Inflammatory macrophage treated with lipopolysaccharide for 4 hours (primary cell): ENCODE measurements around the gene NRIP3.
"Not testable (repeated sequence)": the region's sequence is repeated elsewhere in the genome, so short reads cannot be mapped to it uniquely, and the experiment has no call there.

Experiments used
- DNase-seq: peaks from one replicate; pipeline ENCODE4 v3.0.0-alpha.2; 2020

NRIP3 gene

GRCh38 chr11:9014826-9015225, 11.0 kb upstream of the NRIP3 start:
- no peak for DNase-seq

- no peak for DNase-seq
These were observed 9.6 kb upstream of the NRIP3 start for GRCh38 chr11:9013373-9013772.

- DNase-seq, result not testable (repeated sequence)
These were observed 5.7 kb upstream of the NRIP3 start for GRCh38 chr11:9009538-9009937.

GRCh38 chr11:9008661-9009060, 4.9 kb upstream of the NRIP3 start:
- no peak for DNase-seq

- peak; percentile 51 for DNase-seq
These were observed 4.3 kb upstream of the NRIP3 start for GRCh38 chr11:9008011-9008550.

GRCh38 chr11:9005087-9005486, 1.3 kb upstream of the NRIP3 start:
- no peak for DNase-seq

- DNase-seq, result no peak
These were observed 554 bp upstream of the NRIP3 start for GRCh38 chr11:9004183-9004926.

GRCh38 chr11:9002920-9003572, 755 bp downstream of the NRIP3 start:
- peak; percentile 40 for DNase-seq

GRCh38 chr11:9001736-9002135, 2.1 kb downstream of the NRIP3 start:
- DNase-seq, result peak; percentile 98

GRCh38 chr11:8998017-8998416, 5.8 kb downstream of the NRIP3 start:
- DNase-seq, result no peak

- DNase-seq, result peak; percentile 29
These were observed 6.3 kb downstream of the NRIP3 start for GRCh38 chr11:8997451-8997850.

GRCh38 chr11:8989453-8989852, 14.3 kb downstream of the NRIP3 start:
- peak; percentile 60 for DNase-seq

GRCh38 chr11:8988329-8989234, 15.2 kb downstream of the NRIP3 start:
- DNase-seq, result no peak

GRCh38 chr11:8987446-8987845, 16.4 kb downstream of the NRIP3 start:
- no peak for DNase-seq

GRCh38 chr11:8986772-8987171, 17.0 kb downstream of the NRIP3 start:
- not testable (repeated sequence) for DNase-seq

GRCh38 chr11:8985462-8985861, 18.3 kb downstream of the NRIP3 start:
- no peak for DNase-seq

- no peak for DNase-seq
These were observed 20.2 kb downstream of the NRIP3 start for GRCh38 chr11:8983552-8983951.

GRCh38 chr11:8980485-8980884, 23.3 kb downstream of the NRIP3 start:
- DNase-seq, result no peak

GRCh38 chr11:8979365-8979764, 24.4 kb downstream of the NRIP3 start:
- not testable (repeated sequence) for DNase-seq

GRCh38 chr11:8973121-8973520, 30.7 kb downstream of the NRIP3 start:
- DNase-seq, result peak; percentile 10

GRCh38 chr11:8971924-8972316, 31.9 kb downstream of the NRIP3 start:
- DNase-seq, result no peak

GRCh38 chr11:8971196-8971923, 32.4 kb downstream of the NRIP3 start:
- DNase-seq, result no peak

- DNase-seq, result peak; percentile 72
These were observed 36.6 kb downstream of the NRIP3 start for GRCh38 chr11:8967184-8967583.
